ENCODE data around the gene EVPL. TPM values are rescaled to one million over a fixed set of nuclear protein-coding genes. Genes with fewer than 3 reads are reported as not detected.

EVPL gene
- total and polyA plus RNA-seq, 2 donors (not counting 3 experiments of a cell fraction or from before 2014, with no cell fraction given): not detected

GRCh38 chr17:76038050-76038449 is 10.9 kb upstream of the EVPL start:
- Histone ChIP-seq H3K4me1 (ENCODE audit: control insufficient read depth, extremely low read depth, insufficient read depth, low read length) (no peaks in the 10 kb centered on the region), H2AFZ (ENCODE audit: low read depth, low read length) (no peak overlapping the region), H3K9ac (replicated peaks; ENCODE audit: extremely low read depth, insufficient read depth, low read length) (no peak overlapping the region), H3K79me2 (ENCODE audit: control insufficient read depth, insufficient read depth, low read length) (no peaks in the 10 kb centered on the region), H3K4me2 (ENCODE audit: insufficient read depth, low read length) (no peak overlapping the region), H3K27me3 (ENCODE audit: control insufficient read depth in 2 of 2, insufficient read depth in 2 of 2, low read length in 2 of 2) (no peaks in the 10 kb centered on the region), H3K36me3 (ENCODE audit: control insufficient read depth in 2 of 2, extremely low read depth in 1 of 2, insufficient read depth in 2 of 2, low read length in 2 of 2) (peaks cover 15 to 34% of the 10 kb centered on the region in 2 experiments), H3K9me3 (replicated peaks; ENCODE audit: control insufficient read depth, insufficient read depth, low read length) (no peaks in the 10 kb centered on the region), H3K27ac (ENCODE audit: insufficient read depth, low read depth, low read length) (no peak overlapping the region), H3K4me3 (replicated peaks in 1 of 3; ENCODE audit: insufficient read depth in 1 of 3, low read depth in 1 of 3, low read length in 3 of 3) (no peak overlapping the region), H4K20me1 (replicated peaks; ENCODE audit: control insufficient read depth, extremely low read depth, insufficient read depth, low read length) (no peaks in the 10 kb centered on the region), H3K9me1 (replicated peaks; ENCODE audit: control insufficient read depth, extremely low read depth, insufficient read depth, low read length) (no peaks in the 10 kb centered on the region)
- FAIRE-seq (no peak), DNase-seq (ENCODE audit: low read depth, low spot score) (no peak)
- dilution Hi-C loops (cut with MboI; ENCODE audit: extremely low pct_ligation_motif_present, low sequenced_read_pairs): no loop called here
- intact Hi-C loops (cut with micrococcal nuclease): no loop called here
- POLR2A ChIA-PET: no interaction called here
- BruUV-seq (replicated peaks): no TSS peak
- TF ChIP-seq FOS (IDR thresholded peaks at IDR 0.05; ENCODE audit: borderline replicate concordance, insufficient read depth, low read length) (no peak), MYC (IDR thresholded peaks at IDR 0.05; ENCODE audit: low read depth, low read length) (no peak), MAX (IDR thresholded peaks at IDR 0.05; ENCODE audit: insufficient read depth, insufficient read length) (no peak), GATA2 (IDR thresholded peaks at IDR 0.05; ENCODE audit: insufficient read depth, insufficient read length, low read depth, low read length) (no peak), JUN (IDR thresholded peaks at IDR 0.05; ENCODE audit: borderline replicate concordance, insufficient read depth, insufficient read length, low read depth) (no peak)
- CTCF ChIA-PET: interaction anchor here (1.0 kb wide), 1 partner anchor 24 kb away, joined by 4 read pairs; no protein-coding TSS in a partner anchor

GRCh38 chr17:76036497-76037261 is 9.6 kb upstream of the EVPL start:
- no peak overlapping the region for H3K4me2 ChIP-seq (ENCODE audit: insufficient read depth, low read length)
- no TSS peak for BruUV-seq (replicated peaks)
- intact Hi-C loops (cut with micrococcal nuclease) (no loop called here), dilution Hi-C loops (cut with MboI; ENCODE audit: extremely low pct_ligation_motif_present, low sequenced_read_pairs) (no loop called here)
- H3K4me3 ChIP-seq (replicated peaks in 1 of 3; ENCODE audit: insufficient read depth in 1 of 3, low read depth in 1 of 3, low read length in 3 of 3): no peak overlapping the region
- FAIRE-seq: no peak
- no peaks in the 10 kb centered on the region for H3K9me1 ChIP-seq (replicated peaks; ENCODE audit: control insufficient read depth, extremely low read depth, insufficient read depth, low read length)
- ChIA-PET CTCF (interaction anchor here (1.0 to 1.3 kb wide), 2 partner anchors 22 to 23 kb away, joined by 4 to 6 read pairs; no protein-coding TSS in a partner anchor), POLR2A (no interaction called here)
- DNase-seq (ENCODE audit: low read depth, low spot score): no peak
- TF ChIP-seq MAX (IDR thresholded peaks at IDR 0.05; ENCODE audit: insufficient read depth, insufficient read length) (no peak), POLR2AphosphoS5 (IDR thresholded peaks at IDR 0.05; ENCODE audit: insufficient read depth, low read depth, low read length) (no peak), MYC (IDR thresholded peaks at IDR 0.05; ENCODE audit: low read depth, low read length) (no peak), CTCF (IDR thresholded peaks at IDR 0.05; ENCODE audit: extremely low read depth in 1 of 2, insufficient read depth in 1 of 2, low read depth in 1 of 2, low read length in 2 of 2) (no peak), FOS (IDR thresholded peaks at IDR 0.05; ENCODE audit: borderline replicate concordance, insufficient read depth, low read length) (no peak), EZH2 (IDR thresholded peaks at IDR 0.05; ENCODE audit: borderline replicate concordance, low read depth, low read length, severe bottlenecking) (no peak)
- no peaks in the 10 kb centered on the region for H4K20me1 ChIP-seq (replicated peaks; ENCODE audit: control insufficient read depth, extremely low read depth, insufficient read depth, low read length)
- no peak overlapping the region for H3K27ac ChIP-seq (ENCODE audit: insufficient read depth, low read depth, low read length)
- H3K36me3 ChIP-seq (ENCODE audit: control insufficient read depth in 2 of 2, extremely low read depth in 1 of 2, insufficient read depth in 2 of 2, low read length in 2 of 2): peaks cover 15 to 26% of the 10 kb centered on the region in 2 experiments
- H3K4me1 ChIP-seq (ENCODE audit: control insufficient read depth, extremely low read depth, insufficient read depth, low read length): peaks cover 5% of the 10 kb centered on the region
- H3K9ac ChIP-seq (replicated peaks; ENCODE audit: extremely low read depth, insufficient read depth, low read length): no peak overlapping the region
- H3K79me2 ChIP-seq (ENCODE audit: control insufficient read depth, insufficient read depth, low read length): no peaks in the 10 kb centered on the region
- H3K27me3 ChIP-seq (ENCODE audit: control insufficient read depth in 2 of 2, insufficient read depth in 2 of 2, low read length in 2 of 2): no peaks in the 10 kb centered on the region
- no peaks in the 10 kb centered on the region for H3K9me3 ChIP-seq (replicated peaks; ENCODE audit: control insufficient read depth, insufficient read depth, low read length)
- H2AFZ ChIP-seq (ENCODE audit: low read depth, low read length): no peak overlapping the region
